Astrocyte of the cerebellum (primary cell): Measurements from ENCODE around the gene RHOXF1.
A peak's percentile ranks its signal among the peaks of the same experiment; 100 is the strongest.
"Not testable (repeated sequence)": the region's sequence is repeated elsewhere in the genome, so short reads cannot be mapped to it uniquely, and the experiment has no call there.

Experiments used
- DNase-seq: peaks from one replicate; pipeline ENCODE4 v3.0.0-alpha.2; 2011; ENCODE audit warnings: low read depth
- H3K4me3 ChIP-seq: 2 replicates; pipeline ENCODE4 v1.5.1; 2011; ENCODE audit warnings: mild to moderate bottlenecking, low read depth, low read length, moderate library complexity
- CTCF ChIP-seq: IDR thresholded peaks from 2 replicates; pipeline ENCODE4 v1.5.1; 2012; ENCODE audit warnings: low read length, low read depth, moderate library complexity, mild to moderate bottlenecking; ENCODE audit errors: missing control alignments
- in situ Hi-C: cut with HindIII; loops from 2 replicates; pipeline ENCODE4 v1.10.0; 2017; ENCODE audit warnings: low sequenced_read_pairs

RHOXF1 gene

GRCh38 chrX:120111611-120112010 lies 4.1 kb downstream of the RHOXF1 start:
- in situ Hi-C loops, result no loop called here
- no peak overlapping the region for H3K4me3 ChIP-seq
- TF ChIP-seq CTCF, result no peak
- no peak for DNase-seq

- no peak for DNase-seq
- H3K4me3 ChIP-seq, result no peak overlapping the region
- TF ChIP-seq CTCF, result no peak
- in situ Hi-C loops, result no loop called here
These were observed 6.3 kb downstream of the RHOXF1 start for GRCh38 chrX:120109378-120109777.

GRCh38 chrX:120104707-120105106 lies 11.0 kb downstream of the RHOXF1 start:
- DNase-seq, H3K4me3 ChIP-seq, in situ Hi-C loops: not testable (repeated sequence)

- DNase-seq, in situ Hi-C loops, H3K4me3 ChIP-seq: not testable (repeated sequence)
These were observed 14.7 kb downstream of the RHOXF1 start for GRCh38 chrX:120101057-120101456.

GRCh38 chrX:120090208-120090607 lies 25.5 kb downstream of the RHOXF1 start:
- H3K4me3 ChIP-seq, result no peak overlapping the region
- TF ChIP-seq CTCF, result peak; percentile 4
- in situ Hi-C loops, result no loop called here
- DNase-seq, result no peak

GRCh38 chrX:120087289-120088017 lies 28.3 kb downstream of the RHOXF1 start:
- no peak for TF ChIP-seq CTCF
- in situ Hi-C loops, result no loop called here
- DNase-seq, result no peak
- H3K4me3 ChIP-seq, result no peak overlapping the region

- in situ Hi-C loops, H3K4me3 ChIP-seq, DNase-seq: not testable (repeated sequence)
These were observed 30.0 kb downstream of the RHOXF1 start for GRCh38 chrX:120085553-120086185.

GRCh38 chrX:120077590-120077989 lies 38.1 kb downstream of the RHOXF1 start, which contains the start of gene RHOXF2B:
Gene RHOXF2B (minus strand): TSS chrX:120077690. CDS start chrX:120077552, 138 bp downstream.
- in situ Hi-C loops, DNase-seq, H3K4me3 ChIP-seq: not testable (repeated sequence)

- in situ Hi-C loops, DNase-seq, H3K4me3 ChIP-seq: not testable (repeated sequence)
These were observed 49.5 kb downstream of the RHOXF1 start for GRCh38 chrX:120066169-120066568.
